ENCODE measurements around the gene IDNK.
"Not testable (repeated sequence)": the region's sequence is repeated elsewhere in the genome, so short reads cannot be mapped to it uniquely, and the experiment has no call there.

The IDNK gene

GRCh38 chr9:83622939-83623678, at the start of gene IDNK:
Gene IDNK, plus strand, starts transcription at chr9:83623143. Its CDS starts 29 bp downstream, at chr9:83623172.
- Histone ChIP-seq H3K36me3 (ENCODE audit: control insufficient read depth, insufficient read depth, low read length) (no peaks in the 10 kb centered on the region), H3K27ac (ENCODE audit: low read depth, low read length) (peak within 1 kb of the TSS; percentile 81), H3K4me1 (ENCODE audit: control insufficient read depth, insufficient read depth, low read length) (peaks cover 3% of the 10 kb centered on the region), H3K27me3 (ENCODE audit: control insufficient read depth, insufficient read depth, low read length) (no peaks in the 10 kb centered on the region), H3K4me3 (ENCODE audit: low read length) (peak within 1 kb of the TSS; percentile 84), H3K9ac (ENCODE audit: low read length) (peak within 1 kb of the TSS; percentile 52)

GRCh38 chr9:83574482-83574881, 48.5 kb upstream of the IDNK start:
- no peaks in the 10 kb centered on the region for H3K4me1 ChIP-seq (ENCODE audit: control insufficient read depth, insufficient read depth, low read length)
- H3K27ac ChIP-seq (ENCODE audit: low read depth, low read length): no peak overlapping the region
- no peaks in the 10 kb centered on the region for H3K27me3 ChIP-seq (ENCODE audit: control insufficient read depth, insufficient read depth, low read length)
- no peak overlapping the region for H3K4me3 ChIP-seq (ENCODE audit: low read length)
- no peak overlapping the region for H3K9ac ChIP-seq (ENCODE audit: low read length)
- H3K36me3 ChIP-seq (ENCODE audit: control insufficient read depth, insufficient read depth, low read length): no peaks in the 10 kb centered on the region

DNA sequence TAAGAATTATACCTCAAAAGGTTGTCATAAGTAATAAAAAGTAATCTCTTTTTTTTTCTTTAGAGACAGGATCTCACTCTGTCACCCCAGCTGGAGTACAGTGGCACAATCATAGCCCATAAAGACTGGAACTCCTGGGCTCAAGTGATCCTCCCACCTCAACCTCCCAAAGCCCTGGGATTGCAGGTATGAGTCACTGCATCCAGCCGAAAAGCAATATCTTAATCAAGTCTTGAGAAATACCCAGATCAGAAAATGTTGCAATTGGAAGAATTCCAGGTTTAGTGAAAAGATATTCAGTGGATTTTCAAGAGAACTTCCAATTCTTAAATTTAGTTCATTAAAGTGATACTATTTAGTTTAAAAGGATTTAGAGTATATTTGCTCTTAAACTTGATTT, 40.9 kb upstream of the IDNK start:
- Histone ChIP-seq H3K27ac (ENCODE audit: low read depth, low read length) (no peak overlapping the region), H3K4me1 (ENCODE audit: control insufficient read depth, insufficient read depth, low read length) (no peaks in the 10 kb centered on the region), H3K4me3 (ENCODE audit: low read length) (no peak overlapping the region), H3K36me3 (ENCODE audit: control insufficient read depth, insufficient read depth, low read length) (no peaks in the 10 kb centered on the region), H3K9ac (ENCODE audit: low read length) (no peak overlapping the region), H3K27me3 (ENCODE audit: control insufficient read depth, insufficient read depth, low read length) (no peaks in the 10 kb centered on the region)

DNA sequence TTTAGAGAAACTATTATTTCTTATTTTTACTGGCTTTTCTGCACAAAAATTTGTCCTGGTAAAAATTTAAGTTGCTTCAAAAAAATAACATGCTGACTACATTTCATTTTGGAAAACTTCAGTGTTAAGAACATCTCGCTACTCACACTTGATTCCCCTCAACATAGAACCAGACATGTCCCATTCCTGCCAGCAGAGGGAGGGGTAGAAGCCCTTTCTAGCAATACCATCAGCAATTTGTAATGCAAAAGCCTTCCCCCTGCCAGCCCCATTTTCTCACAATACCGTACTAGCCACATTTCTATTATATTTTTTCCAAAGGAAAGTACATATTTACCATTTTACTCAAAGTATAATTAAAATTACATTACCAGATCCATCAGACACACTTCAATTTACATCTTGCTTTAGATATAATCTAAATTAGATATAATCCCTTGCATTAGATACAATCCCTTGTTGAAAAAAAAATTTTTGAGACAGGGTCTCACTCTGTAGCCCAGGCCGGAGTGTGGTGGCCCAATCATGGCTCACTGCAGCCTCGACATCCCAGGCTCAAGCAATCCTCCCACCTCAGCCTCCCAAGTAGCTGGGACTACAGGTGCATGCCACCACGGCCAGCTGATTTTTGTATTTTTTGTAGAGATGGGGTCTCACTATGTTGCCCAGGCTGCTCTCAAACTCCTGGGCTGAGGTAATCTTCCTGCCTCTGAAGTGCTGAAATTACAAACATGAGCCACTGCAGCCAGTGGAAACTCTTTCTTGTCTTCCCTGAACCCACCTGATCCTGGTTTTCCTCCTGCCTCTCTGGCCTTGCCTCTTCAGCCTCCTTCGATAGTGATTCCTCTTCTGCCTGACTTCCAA, 39.6 kb upstream of the IDNK start:
- Histone ChIP-seq H3K27ac (ENCODE audit: low read depth, low read length) (no peak overlapping the region), H3K36me3 (ENCODE audit: control insufficient read depth, insufficient read depth, low read length) (no peaks in the 10 kb centered on the region), H3K4me1 (ENCODE audit: control insufficient read depth, insufficient read depth, low read length) (no peaks in the 10 kb centered on the region), H3K4me3 (ENCODE audit: low read length) (no peak overlapping the region), H3K27me3 (ENCODE audit: control insufficient read depth, insufficient read depth, low read length) (no peaks in the 10 kb centered on the region), H3K9ac (ENCODE audit: low read length) (no peak overlapping the region)

- Histone ChIP-seq H3K36me3 (ENCODE audit: control insufficient read depth, insufficient read depth, low read length) (no peaks in the 10 kb centered on the region), H3K4me1 (ENCODE audit: control insufficient read depth, insufficient read depth, low read length) (no peaks in the 10 kb centered on the region), H3K9ac (ENCODE audit: low read length) (no peak overlapping the region), H3K4me3 (ENCODE audit: low read length) (no peak overlapping the region), H3K27ac (ENCODE audit: low read depth, low read length) (no peak overlapping the region), H3K27me3 (ENCODE audit: control insufficient read depth, insufficient read depth, low read length) (no peaks in the 10 kb centered on the region)
Observed at GRCh38 chr9:83584995-83585394, 37.9 kb upstream of the IDNK start.

GRCh38 chr9:83588256-83588655, 34.7 kb upstream of the IDNK start:
- no peak overlapping the region for H3K4me3 ChIP-seq (ENCODE audit: low read length)
- H3K36me3 ChIP-seq (ENCODE audit: control insufficient read depth, insufficient read depth, low read length): no peaks in the 10 kb centered on the region
- H3K4me1 ChIP-seq (ENCODE audit: control insufficient read depth, insufficient read depth, low read length): no peaks in the 10 kb centered on the region
- H3K27me3 ChIP-seq (ENCODE audit: control insufficient read depth, insufficient read depth, low read length): no peaks in the 10 kb centered on the region
- H3K27ac ChIP-seq (ENCODE audit: low read depth, low read length): no peak overlapping the region
- H3K9ac ChIP-seq (ENCODE audit: low read length): no peak overlapping the region

DNA sequence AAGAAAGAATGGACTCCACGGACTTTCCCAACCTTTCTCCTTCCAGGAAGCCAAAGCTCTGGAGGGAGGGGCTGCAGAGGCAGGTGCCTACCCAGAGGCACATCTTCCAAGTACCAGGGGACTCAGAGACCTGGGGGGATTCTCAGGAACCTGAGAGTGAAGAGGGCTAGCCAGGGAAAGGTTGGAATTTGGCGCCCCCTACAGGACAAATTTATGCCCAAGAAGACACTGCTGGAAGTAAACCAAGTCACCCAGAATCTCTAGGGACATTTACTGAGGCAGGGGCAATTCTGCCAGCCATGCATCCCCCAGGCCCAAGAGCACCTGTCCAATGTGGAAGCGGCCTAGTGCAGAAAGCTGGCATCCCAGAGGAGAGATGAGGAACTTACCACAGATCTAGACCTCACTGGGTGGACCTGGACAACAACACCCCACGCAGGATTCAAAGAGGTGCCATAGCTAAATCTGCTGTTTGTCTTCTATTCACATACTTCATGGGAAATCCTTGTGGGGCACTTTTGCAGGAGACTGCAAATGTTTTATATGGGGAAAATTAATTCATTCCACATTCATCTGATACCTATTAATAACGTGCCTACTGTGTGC, 25.9 kb upstream of the IDNK start:
- Histone ChIP-seq H3K36me3 (ENCODE audit: control insufficient read depth, insufficient read depth, low read length) (no peaks in the 10 kb centered on the region), H3K9ac (ENCODE audit: low read length) (no peak overlapping the region), H3K27me3 (ENCODE audit: control insufficient read depth, insufficient read depth, low read length) (no peaks in the 10 kb centered on the region), H3K4me1 (ENCODE audit: control insufficient read depth, insufficient read depth, low read length) (no peaks in the 10 kb centered on the region), H3K4me3 (ENCODE audit: low read length) (no peak overlapping the region), H3K27ac (ENCODE audit: low read depth, low read length) (no peak overlapping the region)

DNA sequence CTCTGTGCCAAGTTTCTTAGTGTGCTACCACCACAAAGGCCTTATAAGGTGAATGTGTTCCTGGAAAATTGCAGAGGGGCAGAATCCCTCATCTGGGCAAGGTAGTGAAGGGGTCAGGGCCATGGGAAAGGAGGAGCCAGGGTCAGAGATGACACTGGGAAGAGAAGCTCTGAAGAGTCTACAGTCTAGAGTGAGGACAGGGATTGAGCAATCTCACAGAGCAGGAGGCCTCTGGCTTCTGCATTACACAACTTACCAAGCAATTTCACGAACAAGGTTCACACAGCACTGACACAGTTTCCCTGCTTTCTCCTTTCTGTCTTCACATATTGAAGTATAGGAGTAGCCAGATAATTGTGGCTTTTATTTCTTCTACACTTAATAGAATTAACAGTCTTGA, 24.5 kb upstream of the IDNK start:
- no peak overlapping the region for H3K4me3 ChIP-seq (ENCODE audit: low read length)
- H3K9ac ChIP-seq (ENCODE audit: low read length): no peak overlapping the region
- H3K4me1 ChIP-seq (ENCODE audit: control insufficient read depth, insufficient read depth, low read length): no peaks in the 10 kb centered on the region
- no peaks in the 10 kb centered on the region for H3K27me3 ChIP-seq (ENCODE audit: control insufficient read depth, insufficient read depth, low read length)
- H3K36me3 ChIP-seq (ENCODE audit: control insufficient read depth, insufficient read depth, low read length): no peaks in the 10 kb centered on the region
- no peak overlapping the region for H3K27ac ChIP-seq (ENCODE audit: low read depth, low read length)

GRCh38 chr9:83599071-83599470, 23.9 kb upstream of the IDNK start:
- no peaks in the 10 kb centered on the region for H3K27me3 ChIP-seq (ENCODE audit: control insufficient read depth, insufficient read depth, low read length)
- H3K27ac ChIP-seq (ENCODE audit: low read depth, low read length): no peak overlapping the region
- H3K4me3 ChIP-seq (ENCODE audit: low read length): no peak overlapping the region
- no peaks in the 10 kb centered on the region for H3K4me1 ChIP-seq (ENCODE audit: control insufficient read depth, insufficient read depth, low read length)
- no peaks in the 10 kb centered on the region for H3K36me3 ChIP-seq (ENCODE audit: control insufficient read depth, insufficient read depth, low read length)
- no peak overlapping the region for H3K9ac ChIP-seq (ENCODE audit: low read length)

DNA sequence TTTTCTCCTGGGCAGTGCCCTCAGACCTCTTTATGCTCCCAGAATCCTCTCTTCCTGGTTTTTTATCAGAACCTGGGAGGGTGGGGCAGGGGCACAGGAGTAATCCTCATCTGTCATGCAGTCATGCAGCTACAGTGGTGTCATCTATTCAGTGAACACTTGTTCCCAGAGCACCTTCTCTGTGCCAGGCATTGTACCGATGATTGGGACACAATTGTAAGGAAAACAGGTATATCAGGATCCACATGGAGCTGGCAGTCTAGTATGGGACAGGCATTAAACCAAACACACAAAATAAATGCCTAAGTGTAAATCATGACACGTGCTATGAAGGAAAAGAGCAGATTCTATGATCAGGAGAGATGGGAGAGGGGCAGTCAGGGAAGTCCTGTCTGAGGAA, 21.5 kb upstream of the IDNK start:
- no peaks in the 10 kb centered on the region for H3K4me1 ChIP-seq (ENCODE audit: control insufficient read depth, insufficient read depth, low read length)
- H3K4me3 ChIP-seq (ENCODE audit: low read length): no peak overlapping the region
- H3K9ac ChIP-seq (ENCODE audit: low read length): no peak overlapping the region
- H3K27ac ChIP-seq (ENCODE audit: low read depth, low read length): no peak overlapping the region
- no peaks in the 10 kb centered on the region for H3K36me3 ChIP-seq (ENCODE audit: control insufficient read depth, insufficient read depth, low read length)
- H3K27me3 ChIP-seq (ENCODE audit: control insufficient read depth, insufficient read depth, low read length): no peaks in the 10 kb centered on the region

- H3K27me3 ChIP-seq (ENCODE audit: control insufficient read depth, insufficient read depth, low read length); H3K4me3 ChIP-seq (ENCODE audit: low read length); H3K27ac ChIP-seq (ENCODE audit: low read depth, low read length); H3K36me3 ChIP-seq (ENCODE audit: control insufficient read depth, insufficient read depth, low read length); H3K4me1 ChIP-seq (ENCODE audit: control insufficient read depth, insufficient read depth, low read length); H3K9ac ChIP-seq (ENCODE audit: low read length): not testable (repeated sequence)
Observed at GRCh38 chr9:83607620-83608019, 15.3 kb upstream of the IDNK start.

DNA sequence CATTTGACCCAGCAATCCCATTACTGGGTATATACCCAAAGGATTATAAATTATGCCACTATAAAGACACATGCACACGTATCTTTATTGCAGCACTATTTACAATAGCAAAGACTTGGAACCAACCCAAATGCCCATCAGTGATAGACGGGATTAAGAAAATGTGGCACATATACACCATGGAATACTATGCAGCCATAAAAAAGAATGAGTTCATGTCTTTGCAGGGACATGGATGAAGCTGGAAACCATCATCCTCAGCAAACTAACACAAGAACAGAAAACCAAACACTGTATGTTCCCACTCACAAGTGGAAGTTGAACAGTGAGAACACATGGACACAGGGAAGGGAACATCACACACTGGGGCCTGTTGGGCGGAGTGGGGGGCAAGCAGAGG, 9.6 kb upstream of the IDNK start:
- H3K27ac ChIP-seq (ENCODE audit: low read depth, low read length); H3K4me3 ChIP-seq (ENCODE audit: low read length); H3K27me3 ChIP-seq (ENCODE audit: control insufficient read depth, insufficient read depth, low read length); H3K4me1 ChIP-seq (ENCODE audit: control insufficient read depth, insufficient read depth, low read length); H3K36me3 ChIP-seq (ENCODE audit: control insufficient read depth, insufficient read depth, low read length); H3K9ac ChIP-seq (ENCODE audit: low read length): not testable (repeated sequence)

Measured in rectal smooth muscle tissue (tissue), 1 donor.